Liver (tissue), 3 donors: ENCODE measurements around the gene LIG1.

Experiments
- HNF4A ChIP-seq, 2 donors: conservative IDR thresholded peaks; 2 replicates each; pipeline ENCODE4 v1.6.1; 2016; ENCODE audit warnings: antibody characterized with exemption in 2 of 2, mild to moderate bottlenecking in 2 of 2
- TAF1 ChIP-seq: conservative IDR thresholded peaks from 2 replicates; pipeline ENCODE4 v1.6.1; 2016; ENCODE audit warnings: antibody characterized with exemption, mild to moderate bottlenecking
- TF ChIP-seq, protein P1 (sequence below): fragments of 150-350 bp; IDR thresholded peaks from 2 replicates; pipeline ENCODE4 v1.5.1; 2017; ENCODE audit warnings: improper control_type of control experiment, low read depth, low read length; ENCODE audit not compliant: missing input control
- TF ChIP-seq, protein P2 (sequence below): IDR thresholded peaks from 2 replicates; pipeline ENCODE4 v1.6.1; 2016; ENCODE audit warnings: antibody characterized with exemption
- TF ChIP-seq, protein P3 (sequence below): IDR thresholded peaks from 2 replicates; pipeline ENCODE4 v1.6.1; 2016; ENCODE audit warnings: antibody characterized with exemption, mild to moderate bottlenecking
- donor health status: healthy.
- donor health status: healthy.

DNA sequence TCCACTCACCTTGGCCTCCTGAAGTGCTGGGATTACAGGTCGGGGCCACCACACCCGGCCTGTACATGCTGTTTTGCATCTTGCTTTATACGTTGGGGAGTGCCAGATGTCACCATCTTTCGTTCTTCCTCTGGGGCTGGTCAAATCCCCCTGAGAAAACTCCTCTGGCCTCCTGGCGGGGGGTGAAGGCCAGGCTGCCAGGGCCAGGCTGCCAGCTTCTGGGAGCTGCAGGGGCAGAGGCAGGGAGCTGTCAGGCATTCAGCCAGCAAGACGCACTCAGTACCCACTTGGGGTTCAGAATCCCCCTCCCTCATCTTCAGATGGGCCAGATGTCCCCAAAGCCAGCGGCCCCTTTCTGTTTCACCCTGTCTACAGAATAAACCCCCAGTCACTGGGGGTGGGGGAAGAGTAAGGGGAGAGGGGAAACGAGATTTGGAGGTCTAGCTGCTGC, 16.4 kb upstream of the LIG1 start:
- TF ChIP-seq, protein P1, sequence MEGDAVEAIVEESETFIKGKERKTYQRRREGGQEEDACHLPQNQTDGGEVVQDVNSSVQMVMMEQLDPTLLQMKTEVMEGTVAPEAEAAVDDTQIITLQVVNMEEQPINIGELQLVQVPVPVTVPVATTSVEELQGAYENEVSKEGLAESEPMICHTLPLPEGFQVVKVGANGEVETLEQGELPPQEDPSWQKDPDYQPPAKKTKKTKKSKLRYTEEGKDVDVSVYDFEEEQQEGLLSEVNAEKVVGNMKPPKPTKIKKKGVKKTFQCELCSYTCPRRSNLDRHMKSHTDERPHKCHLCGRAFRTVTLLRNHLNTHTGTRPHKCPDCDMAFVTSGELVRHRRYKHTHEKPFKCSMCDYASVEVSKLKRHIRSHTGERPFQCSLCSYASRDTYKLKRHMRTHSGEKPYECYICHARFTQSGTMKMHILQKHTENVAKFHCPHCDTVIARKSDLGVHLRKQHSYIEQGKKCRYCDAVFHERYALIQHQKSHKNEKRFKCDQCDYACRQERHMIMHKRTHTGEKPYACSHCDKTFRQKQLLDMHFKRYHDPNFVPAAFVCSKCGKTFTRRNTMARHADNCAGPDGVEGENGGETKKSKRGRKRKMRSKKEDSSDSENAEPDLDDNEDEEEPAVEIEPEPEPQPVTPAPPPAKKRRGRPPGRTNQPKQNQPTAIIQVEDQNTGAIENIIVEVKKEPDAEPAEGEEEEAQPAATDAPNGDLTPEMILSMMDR: no peak
- TF ChIP-seq, protein P2, sequence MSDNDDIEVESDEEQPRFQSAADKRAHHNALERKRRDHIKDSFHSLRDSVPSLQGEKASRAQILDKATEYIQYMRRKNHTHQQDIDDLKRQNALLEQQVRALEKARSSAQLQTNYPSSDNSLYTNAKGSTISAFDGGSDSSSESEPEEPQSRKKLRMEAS: no peak
- TF ChIP-seq, protein P3, sequence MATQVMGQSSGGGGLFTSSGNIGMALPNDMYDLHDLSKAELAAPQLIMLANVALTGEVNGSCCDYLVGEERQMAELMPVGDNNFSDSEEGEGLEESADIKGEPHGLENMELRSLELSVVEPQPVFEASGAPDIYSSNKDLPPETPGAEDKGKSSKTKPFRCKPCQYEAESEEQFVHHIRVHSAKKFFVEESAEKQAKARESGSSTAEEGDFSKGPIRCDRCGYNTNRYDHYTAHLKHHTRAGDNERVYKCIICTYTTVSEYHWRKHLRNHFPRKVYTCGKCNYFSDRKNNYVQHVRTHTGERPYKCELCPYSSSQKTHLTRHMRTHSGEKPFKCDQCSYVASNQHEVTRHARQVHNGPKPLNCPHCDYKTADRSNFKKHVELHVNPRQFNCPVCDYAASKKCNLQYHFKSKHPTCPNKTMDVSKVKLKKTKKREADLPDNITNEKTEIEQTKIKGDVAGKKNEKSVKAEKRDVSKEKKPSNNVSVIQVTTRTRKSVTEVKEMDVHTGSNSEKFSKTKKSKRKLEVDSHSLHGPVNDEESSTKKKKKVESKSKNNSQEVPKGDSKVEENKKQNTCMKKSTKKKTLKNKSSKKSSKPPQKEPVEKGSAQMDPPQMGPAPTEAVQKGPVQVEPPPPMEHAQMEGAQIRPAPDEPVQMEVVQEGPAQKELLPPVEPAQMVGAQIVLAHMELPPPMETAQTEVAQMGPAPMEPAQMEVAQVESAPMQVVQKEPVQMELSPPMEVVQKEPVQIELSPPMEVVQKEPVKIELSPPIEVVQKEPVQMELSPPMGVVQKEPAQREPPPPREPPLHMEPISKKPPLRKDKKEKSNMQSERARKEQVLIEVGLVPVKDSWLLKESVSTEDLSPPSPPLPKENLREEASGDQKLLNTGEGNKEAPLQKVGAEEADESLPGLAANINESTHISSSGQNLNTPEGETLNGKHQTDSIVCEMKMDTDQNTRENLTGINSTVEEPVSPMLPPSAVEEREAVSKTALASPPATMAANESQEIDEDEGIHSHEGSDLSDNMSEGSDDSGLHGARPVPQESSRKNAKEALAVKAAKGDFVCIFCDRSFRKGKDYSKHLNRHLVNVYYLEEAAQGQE: no peak
- TF ChIP-seq HNF4A (conservative IDR thresholded peaks at IDR 0.05): no peak
- TF ChIP-seq TAF1: no peak
